ENCODE data around the gene PCDH9.

DNA sequence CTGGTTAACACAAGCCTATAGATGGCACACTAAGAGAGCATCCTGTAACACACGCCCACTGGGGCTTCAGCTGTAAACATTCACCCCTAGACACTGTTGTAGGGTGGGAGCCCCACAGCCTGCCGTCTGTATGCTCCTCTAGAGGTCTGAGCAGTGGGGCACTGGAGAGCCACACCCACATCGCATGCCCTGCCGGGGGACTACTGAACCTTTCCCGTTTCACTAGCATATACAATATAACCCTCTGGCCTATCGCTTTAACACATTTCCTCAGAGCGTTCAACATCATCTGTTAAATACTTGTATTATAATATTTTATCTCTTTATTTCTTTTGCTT, 73.4 kb downstream of the PCDH9 start:
- TF ChIP-seq ELF4 (CRISPR knock-in tag; IDR thresholded peaks at IDR 0.05; ENCODE audit: borderline replicate concordance), result no peak
- TF ChIP-seq TAF1 (CRISPR knock-in tag; IDR thresholded peaks at IDR 0.05), result no peak
- no peak for TF ChIP-seq SRSF1 (optimal IDR thresholded peaks at IDR 0.05; ENCODE audit: low read depth, low read length)
- TF ChIP-seq FOXK2 (IDR thresholded peaks at IDR 0.05), result no peak
- TF ChIP-seq, protein P1, sequence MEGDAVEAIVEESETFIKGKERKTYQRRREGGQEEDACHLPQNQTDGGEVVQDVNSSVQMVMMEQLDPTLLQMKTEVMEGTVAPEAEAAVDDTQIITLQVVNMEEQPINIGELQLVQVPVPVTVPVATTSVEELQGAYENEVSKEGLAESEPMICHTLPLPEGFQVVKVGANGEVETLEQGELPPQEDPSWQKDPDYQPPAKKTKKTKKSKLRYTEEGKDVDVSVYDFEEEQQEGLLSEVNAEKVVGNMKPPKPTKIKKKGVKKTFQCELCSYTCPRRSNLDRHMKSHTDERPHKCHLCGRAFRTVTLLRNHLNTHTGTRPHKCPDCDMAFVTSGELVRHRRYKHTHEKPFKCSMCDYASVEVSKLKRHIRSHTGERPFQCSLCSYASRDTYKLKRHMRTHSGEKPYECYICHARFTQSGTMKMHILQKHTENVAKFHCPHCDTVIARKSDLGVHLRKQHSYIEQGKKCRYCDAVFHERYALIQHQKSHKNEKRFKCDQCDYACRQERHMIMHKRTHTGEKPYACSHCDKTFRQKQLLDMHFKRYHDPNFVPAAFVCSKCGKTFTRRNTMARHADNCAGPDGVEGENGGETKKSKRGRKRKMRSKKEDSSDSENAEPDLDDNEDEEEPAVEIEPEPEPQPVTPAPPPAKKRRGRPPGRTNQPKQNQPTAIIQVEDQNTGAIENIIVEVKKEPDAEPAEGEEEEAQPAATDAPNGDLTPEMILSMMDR (CRISPR knock-in tag; IDR thresholded peaks at IDR 0.05), result no peak
- TF ChIP-seq ZNF501 (CRISPR knock-in tag; IDR thresholded peaks at IDR 0.05), result no peak
